GM19455 (cell line): ENCODE results near the gene TRAF3IP3.

Experiments
- ATAC-seq: cut with Tn5 transposase; IDR thresholded peaks from one replicate; pipeline ENCODE4 v1.9.1; 2021; ENCODE audit not compliant: unreplicated experiment

The TRAF3IP3 gene

GRCh38 chr1:209766051-209766450 lies 10.2 kb downstream of the TRAF3IP3 start:
- no peak for ATAC-seq

GRCh38 chr1:209767096-209767495 lies 11.2 kb downstream of the TRAF3IP3 start:
- no peak for ATAC-seq

DNA sequence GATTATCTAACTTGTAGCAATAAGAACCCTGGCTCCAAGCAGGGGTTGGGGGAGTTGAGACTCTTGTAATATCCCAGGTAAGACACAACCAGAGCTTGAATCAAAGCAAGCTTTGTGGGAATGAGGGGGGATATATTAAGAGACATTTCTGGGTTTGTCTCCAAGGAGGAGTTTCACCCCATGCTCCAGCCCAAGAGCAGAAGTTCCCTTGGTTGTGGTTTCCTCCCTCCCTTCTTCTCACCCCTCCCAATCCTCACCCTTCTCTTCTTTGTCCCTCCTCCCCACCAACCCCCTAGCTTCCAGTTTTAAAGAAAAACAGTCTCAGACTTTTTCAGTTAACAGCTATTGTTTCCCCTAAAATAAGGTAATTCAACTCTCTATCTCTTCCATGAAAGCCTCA lies 11.9 kb downstream of the TRAF3IP3 start:
- no peak for ATAC-seq

GRCh38 chr1:209768354-209768774 lies 12.5 kb downstream of the TRAF3IP3 start:
- ATAC-seq: peak; percentile 87

- ATAC-seq: peak; percentile 71
These were observed 13.5 kb downstream of the TRAF3IP3 start for GRCh38 chr1:209769171-209769904.

GRCh38 chr1:209769971-209770370 lies 14.1 kb downstream of the TRAF3IP3 start:
- no peak for ATAC-seq

- no peak for ATAC-seq
These were observed 15.0 kb downstream of the TRAF3IP3 start for GRCh38 chr1:209770636-209771415.

GRCh38 chr1:209772126-209772525 lies 16.3 kb downstream of the TRAF3IP3 start:
- no peak for ATAC-seq

GRCh38 chr1:209774592-209774991 lies 18.7 kb downstream of the TRAF3IP3 start:
- ATAC-seq: peak; percentile 66

GRCh38 chr1:209775678-209776077 lies 19.8 kb downstream of the TRAF3IP3 start:
- ATAC-seq: no peak

DNA sequence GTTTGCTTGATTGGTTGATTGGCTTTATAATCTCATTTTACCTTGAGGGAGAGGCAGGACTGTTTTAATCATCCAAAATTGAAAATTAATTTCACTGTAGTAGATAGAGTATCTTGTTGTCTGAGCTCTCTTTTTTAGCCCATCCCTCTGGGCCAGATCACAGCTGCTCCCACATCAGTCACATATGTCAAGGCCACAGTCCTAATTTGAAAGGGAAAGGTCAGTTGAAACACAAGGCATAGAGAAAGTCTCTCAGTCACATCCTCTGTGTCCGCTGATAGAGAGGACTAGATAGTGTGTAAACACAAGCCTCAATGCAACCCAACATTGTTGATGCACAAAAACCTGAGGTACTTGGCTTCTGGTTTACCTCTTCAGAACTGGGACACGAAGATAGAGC lies 21.7 kb downstream of the TRAF3IP3 start:
- ATAC-seq: no peak

GRCh38 chr1:209778102-209778501 lies 22.2 kb downstream of the TRAF3IP3 start:
- no peak for ATAC-seq

DNA sequence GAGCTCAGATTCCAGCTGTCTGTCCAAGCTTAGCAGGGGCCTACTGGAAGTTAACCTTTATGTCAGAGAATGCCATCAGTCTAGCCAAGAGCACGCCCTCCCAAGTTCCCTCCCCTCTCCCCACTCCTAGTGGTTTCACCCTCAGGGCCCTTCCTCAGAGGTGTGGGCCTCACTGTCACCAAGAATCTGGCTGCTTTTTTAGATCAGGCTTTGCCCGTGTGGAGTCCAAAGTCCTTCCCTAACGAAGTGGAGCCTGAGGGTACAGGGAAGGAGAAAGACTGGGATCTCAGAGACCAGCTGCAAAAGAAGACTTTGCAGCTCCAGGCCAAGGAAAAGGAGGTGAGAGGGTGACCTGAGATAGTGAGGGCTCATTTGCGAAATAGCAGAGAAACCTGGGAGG lies 24.4 kb downstream of the TRAF3IP3 start:
- ATAC-seq: no peak

GRCh38 chr1:209783386-209783785 lies 27.5 kb downstream of the TRAF3IP3 start:
- no peak for ATAC-seq

- peak; percentile 99 for ATAC-seq
These were observed 28.7 kb downstream of the TRAF3IP3 start, which contains the start of gene C1orf74 for GRCh38 chr1:209784265-209785169. TSS of gene C1orf74 (minus strand) at chr1:209784559. CDS start at chr1:209783634, 925 bp downstream.

DNA sequence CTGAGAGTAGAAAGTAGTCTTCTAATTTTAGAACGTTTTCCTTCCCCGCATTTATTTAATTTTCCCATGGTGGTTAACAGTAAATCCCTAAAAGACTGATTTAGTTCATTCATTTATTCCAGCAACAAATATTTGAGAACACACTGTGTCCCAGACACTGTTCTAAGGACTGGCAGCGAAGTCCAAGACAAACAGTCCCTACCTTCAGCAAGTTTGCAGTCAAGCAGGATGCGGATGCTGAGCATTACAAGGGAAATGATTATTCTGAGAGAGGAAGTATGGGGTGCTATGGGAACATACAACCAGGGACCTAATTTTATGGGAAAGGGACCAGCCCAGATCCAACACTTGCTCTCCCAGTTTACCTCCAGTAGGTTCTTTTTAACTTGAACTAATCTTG lies 29.7 kb downstream of the TRAF3IP3 start:
- no peak for ATAC-seq

DNA sequence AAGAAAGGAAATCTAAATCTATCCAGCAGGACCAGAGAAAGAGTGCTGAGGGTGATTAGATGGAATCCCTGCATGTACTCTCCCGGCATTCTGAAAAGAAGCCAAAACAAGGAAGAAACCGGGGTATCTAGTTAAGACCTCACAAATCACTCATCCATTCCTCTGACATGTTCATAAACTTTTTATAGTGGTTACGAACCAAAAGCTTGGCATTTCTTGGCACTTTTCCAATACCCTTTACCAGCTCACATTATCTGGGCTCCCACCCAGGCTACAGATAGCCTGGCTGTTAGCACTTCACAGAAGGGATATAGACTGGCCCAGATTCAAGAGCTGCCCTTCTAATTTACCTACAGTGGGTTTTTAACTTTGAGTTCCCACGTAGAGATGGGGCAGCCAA lies 30.3 kb downstream of the TRAF3IP3 start:
- ATAC-seq: no peak

- no peak for ATAC-seq
These were observed 31.7 kb downstream of the TRAF3IP3 start for GRCh38 chr1:209787551-209787950.

DNA sequence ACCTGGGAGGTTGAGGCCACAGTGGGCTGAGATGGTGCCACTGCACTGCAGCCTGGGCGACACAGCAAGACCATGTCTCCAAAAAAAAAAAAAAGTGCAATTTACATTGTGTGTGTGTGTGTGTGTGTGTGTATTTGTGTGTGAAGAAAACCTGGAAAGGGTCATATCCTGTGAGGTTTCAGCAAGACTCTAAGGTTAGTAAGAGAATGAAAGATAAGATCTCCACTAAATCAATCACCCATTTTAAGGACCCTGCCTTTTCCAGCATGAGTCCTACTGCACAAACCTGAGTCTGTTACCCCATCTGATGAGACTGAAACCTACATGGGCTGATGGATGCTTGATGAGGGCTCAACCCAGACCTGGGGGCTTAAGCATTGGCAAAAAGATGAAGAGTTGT lies 33.4 kb downstream of the TRAF3IP3 start:
- no peak for ATAC-seq

- ATAC-seq: no peak
These were observed 34.7 kb downstream of the TRAF3IP3 start for GRCh38 chr1:209790286-209791193.
